Breast epithelium (tissue), 3 donors: ENCODE measurements around the gene PTTG1IP.

Experiments
- POLR2A ChIP-seq: fragments of 450-650 bp; IDR thresholded peaks from one replicate; pipeline ENCODE4 v1.6.1; 2016; ENCODE audit warnings: antibody characterized with exemption, mild to moderate bottlenecking, moderate library complexity
- POLR2AphosphoS5 ChIP-seq, 3 donors: sonication (generic); formaldehyde crosslinking; IDR thresholded peaks; one replicate each; pipeline ENCODE4 v1.6.1; 2017; ENCODE audit warnings: antibody characterized with exemption in 3 of 3
- TF ChIP-seq, protein P1 (sequence below), 3 donors: fragments of 450-650 bp; IDR thresholded peaks; one replicate each; pipeline ENCODE4 v1.5.1; 2016 to 2017; ENCODE audit warnings: antibody characterized with exemption in 3 of 3, mild to moderate bottlenecking in 3 of 3, moderate library complexity in 3 of 3

DNA sequence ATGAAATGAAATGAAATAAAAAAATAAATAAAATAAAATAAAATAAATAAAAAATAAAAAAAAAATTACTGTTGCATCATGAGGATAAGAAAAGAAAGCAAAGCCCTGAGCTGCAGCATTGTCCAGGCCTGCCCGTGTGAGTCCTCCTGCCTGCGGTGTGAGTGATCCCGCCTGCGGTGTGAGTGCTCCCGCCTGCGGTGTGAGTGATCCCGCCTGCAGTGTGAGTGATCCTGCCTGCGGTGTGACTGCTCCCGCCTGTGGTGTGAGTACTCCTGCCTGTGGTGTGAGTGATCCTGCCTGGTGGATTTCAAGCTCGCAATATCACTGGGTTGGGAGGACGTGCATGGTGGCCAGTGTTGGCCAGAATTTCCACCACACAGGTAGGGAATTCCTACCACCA lies 22.4 kb upstream of the PTTG1IP start:
- no peak for TF ChIP-seq POLR2A
- no peak for TF ChIP-seq POLR2AphosphoS5 (IDR thresholded peaks at IDR 0.05)
- TF ChIP-seq, protein P1, sequence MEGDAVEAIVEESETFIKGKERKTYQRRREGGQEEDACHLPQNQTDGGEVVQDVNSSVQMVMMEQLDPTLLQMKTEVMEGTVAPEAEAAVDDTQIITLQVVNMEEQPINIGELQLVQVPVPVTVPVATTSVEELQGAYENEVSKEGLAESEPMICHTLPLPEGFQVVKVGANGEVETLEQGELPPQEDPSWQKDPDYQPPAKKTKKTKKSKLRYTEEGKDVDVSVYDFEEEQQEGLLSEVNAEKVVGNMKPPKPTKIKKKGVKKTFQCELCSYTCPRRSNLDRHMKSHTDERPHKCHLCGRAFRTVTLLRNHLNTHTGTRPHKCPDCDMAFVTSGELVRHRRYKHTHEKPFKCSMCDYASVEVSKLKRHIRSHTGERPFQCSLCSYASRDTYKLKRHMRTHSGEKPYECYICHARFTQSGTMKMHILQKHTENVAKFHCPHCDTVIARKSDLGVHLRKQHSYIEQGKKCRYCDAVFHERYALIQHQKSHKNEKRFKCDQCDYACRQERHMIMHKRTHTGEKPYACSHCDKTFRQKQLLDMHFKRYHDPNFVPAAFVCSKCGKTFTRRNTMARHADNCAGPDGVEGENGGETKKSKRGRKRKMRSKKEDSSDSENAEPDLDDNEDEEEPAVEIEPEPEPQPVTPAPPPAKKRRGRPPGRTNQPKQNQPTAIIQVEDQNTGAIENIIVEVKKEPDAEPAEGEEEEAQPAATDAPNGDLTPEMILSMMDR (IDR thresholded peaks at IDR 0.05): no peak
